Activated CD8-positive, alpha-beta memory T cell treated with anti-CD3 and anti-CD28 coated beads, Interleukin-2, amount 10 ng/mL, durations not matched to agents 7 days and 5 days (primary cell): ENCODE measurements around the gene TRIM71. TPM values are rescaled to one million over a fixed set of nuclear protein-coding genes. Genes with fewer than 3 reads are reported as not detected.
A peak's percentile ranks its signal among the peaks of the same experiment; 100 is the strongest.

ENCODE experiments used
- ATAC-seq: fragments of 150-1000 bp; cut with Tn5 transposase; one replicate; pipeline ENCODE4 v1.10.0; 2021; ENCODE audit warnings: moderate library complexity
- CTCF ChIA-PET: fragments of 350-600 bp; sonication (Branson Sonifier 250); formaldehyde crosslinking; loops from one replicate; lab custom pipeline; 2021; ENCODE audit warnings: antibody characterized with exemption; lab: Charles Lee
- DNase-seq: peaks from one replicate; pipeline ENCODE4 v3.0.0-alpha.2; 2020
- H3K27ac Mint-ChIP-seq: one replicate; pipeline ENCODE4 v1.8.0; 2021; ENCODE audit warnings: mild to moderate bottlenecking, mixed read lengths
- H3K27me3 Mint-ChIP-seq: one replicate; pipeline ENCODE4 v1.8.0; 2021; ENCODE audit warnings: mixed read lengths
- H3K36me3 Mint-ChIP-seq: one replicate; pipeline ENCODE4 v1.8.0; 2021; ENCODE audit warnings: mild to moderate bottlenecking, mixed read lengths
- H3K4me1 Mint-ChIP-seq: one replicate; pipeline ENCODE4 v1.8.0; 2021; ENCODE audit warnings: mixed read lengths
- H3K4me3 Mint-ChIP-seq: one replicate; pipeline ENCODE4 v1.8.0; 2021; ENCODE audit warnings: mild to moderate bottlenecking, moderate library complexity, mixed read lengths
- H3K9me3 Mint-ChIP-seq: one replicate; pipeline ENCODE4 v1.8.0; 2022; ENCODE audit warnings: low read depth, mixed read lengths
- total RNA-seq, 2 experiments: library from RNA; stranded (reverse); gene quantifications; one replicate each; pipeline ENCODE4 v1.2.3, GENCODE V29; 2021

The TRIM71 gene
- total RNA-seq, 2 experiments from 2014 or later: 0.09 TPM; not detected in 1

DNA sequence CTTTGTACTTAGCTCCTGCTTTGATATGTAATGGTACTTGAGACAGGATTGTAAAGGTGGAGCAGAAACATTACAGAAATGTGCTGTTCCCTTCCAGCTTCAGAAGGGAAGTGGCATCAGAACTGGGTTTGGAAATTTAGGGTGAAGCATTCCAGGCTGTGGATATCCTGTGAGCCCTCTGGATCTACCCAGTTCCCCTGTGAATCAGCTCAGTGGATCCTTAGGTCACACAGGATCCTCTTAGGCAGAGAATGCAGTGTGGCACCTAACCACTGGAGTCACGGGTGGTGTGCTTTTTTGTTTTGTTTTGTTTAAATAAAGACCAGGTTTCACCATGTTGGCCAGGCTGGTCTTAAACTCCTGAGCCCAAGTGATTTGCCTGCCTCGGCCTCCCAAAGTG lies 66.0 kb downstream of the TRIM71 start:
- H3K36me3 Mint-ChIP-seq: peaks cover 4% of the 10 kb centered on the region
- H3K4me1 Mint-ChIP-seq: peaks cover 30% of the 10 kb centered on the region
- H3K27me3 Mint-ChIP-seq: peaks cover 60% of the 10 kb centered on the region
- no peak for ATAC-seq
- CTCF ChIA-PET: interaction anchor here (3.4 kb wide), 1 partner anchor 19 kb away, joined by 18 read pairs; no protein-coding TSS in a partner anchor
- H3K9me3 Mint-ChIP-seq: no peaks in the 10 kb centered on the region
- DNase-seq: no peak
- H3K27ac Mint-ChIP-seq: peak overlapping the region; percentile 10
- H3K4me3 Mint-ChIP-seq: no peak overlapping the region

DNA sequence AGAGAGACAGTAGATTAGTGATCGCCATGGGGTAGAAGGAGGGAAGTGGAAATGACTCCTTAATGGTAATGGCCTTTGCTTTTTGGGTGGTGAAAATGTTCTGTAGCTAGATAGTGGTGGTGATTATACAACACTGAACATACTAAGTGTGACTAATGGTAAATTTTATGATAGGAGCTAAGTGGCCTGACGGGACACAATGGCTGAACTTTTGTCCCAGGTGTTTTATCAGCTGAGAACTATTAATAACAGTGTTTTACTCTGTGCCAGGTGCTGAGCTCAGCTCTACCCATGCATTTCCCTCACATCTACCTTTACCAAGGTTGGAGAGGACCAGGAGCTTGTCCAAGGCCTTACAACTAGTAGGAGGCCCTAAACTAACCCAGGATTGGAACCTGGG lies 66.8 kb downstream of the TRIM71 start:
- peaks cover 4% of the 10 kb centered on the region for H3K36me3 Mint-ChIP-seq
- DNase-seq (no peak), ATAC-seq (no peak)
- no peak overlapping the region for H3K4me3 Mint-ChIP-seq
- H3K4me1 Mint-ChIP-seq: peaks cover 32% of the 10 kb centered on the region
- no peaks in the 10 kb centered on the region for H3K9me3 Mint-ChIP-seq
- H3K27ac Mint-ChIP-seq: no peak overlapping the region
- CTCF ChIA-PET: interaction anchor here (1.1 to 3.4 kb wide), 4 partner anchors 9 to 18 kb away, joined by 4 to 18 read pairs (median 6); no protein-coding TSS in a partner anchor
- peaks cover 54% of the 10 kb centered on the region for H3K27me3 Mint-ChIP-seq

DNA sequence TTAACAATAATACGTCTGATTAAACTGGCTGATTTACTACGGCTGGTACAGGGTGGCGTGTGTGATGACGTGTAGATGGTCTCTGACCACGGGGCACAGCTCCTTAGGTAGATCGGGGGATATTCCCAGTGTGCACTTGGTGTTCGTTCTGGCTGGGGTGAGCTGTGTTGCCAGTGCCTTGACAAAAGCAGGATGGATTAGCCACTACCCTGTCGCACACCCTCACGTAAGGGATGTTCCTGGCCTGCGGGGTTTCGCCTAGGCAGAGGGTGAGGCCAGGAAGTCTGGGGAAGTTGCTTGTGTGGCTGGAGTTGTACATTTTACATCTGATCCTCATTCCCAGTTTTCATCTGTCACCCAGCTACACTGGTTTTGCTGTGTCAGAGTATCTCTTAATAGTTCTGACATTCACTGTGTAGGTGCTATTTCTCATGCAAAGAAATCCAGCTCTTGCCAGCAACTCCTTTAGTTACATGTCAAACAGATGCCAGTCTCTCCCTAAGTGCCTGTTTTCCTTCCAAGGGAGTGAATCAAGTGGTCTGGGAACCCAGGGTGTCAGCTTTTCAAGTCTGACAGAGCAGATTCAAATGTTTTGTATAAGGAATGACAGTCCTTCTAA lies 67.6 kb downstream of the TRIM71 start:
- CTCF ChIA-PET: interaction anchor here (0.6 to 2.3 kb wide), 4 partner anchors 9 to 190 kb away, joined by 3 to 7 read pairs (median 5); no protein-coding TSS in a partner anchor

DNA sequence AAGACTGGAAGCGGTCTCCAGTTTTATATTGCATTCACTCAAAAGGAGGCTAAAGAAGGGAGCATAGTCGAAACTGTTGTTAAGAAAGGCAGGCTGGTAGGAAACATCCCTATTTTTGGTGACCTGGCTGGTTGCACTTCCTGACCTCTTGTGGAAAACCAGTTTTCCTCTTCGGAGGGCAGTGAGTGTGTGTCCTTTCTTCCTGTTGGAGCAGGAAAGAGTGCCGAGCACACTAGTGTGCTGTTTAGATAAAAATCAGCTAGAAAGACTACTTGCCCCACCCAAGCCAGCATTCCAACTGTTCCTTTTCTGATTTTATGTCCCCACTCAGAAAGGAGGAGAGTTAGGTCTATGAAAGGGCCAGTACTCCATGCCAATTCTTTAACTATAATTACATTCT lies 68.5 kb downstream of the TRIM71 start:
- peaks cover 50% of the 10 kb centered on the region for H3K27me3 Mint-ChIP-seq
- H3K36me3 Mint-ChIP-seq: peaks cover 4% of the 10 kb centered on the region
- CTCF ChIA-PET: interaction anchor here (0.6 to 2.3 kb wide), 3 partner anchors 9 to 189 kb away, joined by 3 to 6 read pairs (median 3); no protein-coding TSS in a partner anchor
- no peak overlapping the region for H3K4me3 Mint-ChIP-seq
- ATAC-seq: no peak
- H3K9me3 Mint-ChIP-seq: no peaks in the 10 kb centered on the region
- H3K4me1 Mint-ChIP-seq: peaks cover 34% of the 10 kb centered on the region
- no peak for DNase-seq
- H3K27ac Mint-ChIP-seq: no peak overlapping the region

More for the DNA sequence above, 67.6 kb downstream of the TRIM71 start:
- ATAC-seq (no peak), DNase-seq (no peak)
- peaks cover 57% of the 10 kb centered on the region for H3K27me3 Mint-ChIP-seq
- no peak overlapping the region for H3K27ac Mint-ChIP-seq
- no peaks in the 10 kb centered on the region for H3K9me3 Mint-ChIP-seq
- H3K4me1 Mint-ChIP-seq: peaks cover 34% of the 10 kb centered on the region
- H3K36me3 Mint-ChIP-seq: peaks cover 4% of the 10 kb centered on the region
- no peak overlapping the region for H3K4me3 Mint-ChIP-seq

DNA sequence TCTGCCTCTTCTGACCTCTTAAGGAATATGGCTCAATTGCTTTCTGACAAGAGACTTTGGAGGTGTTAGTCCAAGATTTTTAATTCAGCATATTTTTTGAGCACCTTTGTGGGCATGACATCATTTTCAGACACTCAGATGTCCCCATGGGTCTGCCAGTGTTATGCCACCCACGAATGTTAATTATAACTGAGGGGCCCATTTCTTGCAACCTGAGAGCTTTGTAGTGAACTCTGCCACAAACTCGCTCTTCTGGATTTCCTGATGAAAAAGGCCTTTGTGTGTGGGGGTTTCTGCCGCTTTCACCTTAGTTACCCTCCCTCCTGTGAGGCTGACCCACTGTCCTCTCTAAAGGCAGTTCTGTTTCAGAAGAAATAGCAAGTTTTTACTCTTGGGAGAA lies 69.1 kb downstream of the TRIM71 start:
- H3K27me3 Mint-ChIP-seq: peaks cover 47% of the 10 kb centered on the region
- no peak for DNase-seq
- no peak overlapping the region for H3K27ac Mint-ChIP-seq
- H3K9me3 Mint-ChIP-seq: no peaks in the 10 kb centered on the region
- no peak overlapping the region for H3K4me3 Mint-ChIP-seq
- H3K36me3 Mint-ChIP-seq: peaks cover under 1% of the 10 kb centered on the region
- CTCF ChIA-PET: interaction anchor here (1.2 to 2.3 kb wide), 2 partner anchors 9 to 16 kb away, joined by 3 to 6 read pairs; no protein-coding TSS in a partner anchor
- ATAC-seq: no peak
- peaks cover 30% of the 10 kb centered on the region for H3K4me1 Mint-ChIP-seq

DNA sequence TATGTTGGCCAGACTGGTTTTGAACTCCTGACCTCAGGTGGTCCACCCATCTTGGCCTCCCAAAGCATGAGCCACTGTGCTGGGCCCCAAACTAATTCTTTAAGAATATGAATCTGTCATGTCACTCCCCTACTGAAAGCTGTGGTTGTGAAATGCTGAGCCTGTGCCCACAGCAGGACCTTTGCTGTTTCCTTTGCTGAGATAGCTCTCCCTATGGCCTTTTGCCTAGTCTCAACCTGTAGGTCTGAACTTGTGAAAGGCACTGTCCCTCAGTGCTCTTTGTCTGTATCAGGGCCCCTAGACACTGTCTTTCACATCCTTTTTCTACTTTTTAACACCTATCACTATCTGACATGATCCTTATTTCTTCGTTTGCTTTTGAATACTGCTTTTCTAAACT lies 70.9 kb downstream of the TRIM71 start:
- Mint-ChIP-seq H3K4me3 (no peak overlapping the region), H3K27me3 (peaks cover 59% of the 10 kb centered on the region), H3K4me1 (peaks cover 19% of the 10 kb centered on the region), H3K9me3 (no peaks in the 10 kb centered on the region), H3K36me3 (no peaks in the 10 kb centered on the region), H3K27ac (no peak overlapping the region)
- no peak for ATAC-seq
- DNase-seq: no peak
- CTCF ChIA-PET: no interaction called here

DNA sequence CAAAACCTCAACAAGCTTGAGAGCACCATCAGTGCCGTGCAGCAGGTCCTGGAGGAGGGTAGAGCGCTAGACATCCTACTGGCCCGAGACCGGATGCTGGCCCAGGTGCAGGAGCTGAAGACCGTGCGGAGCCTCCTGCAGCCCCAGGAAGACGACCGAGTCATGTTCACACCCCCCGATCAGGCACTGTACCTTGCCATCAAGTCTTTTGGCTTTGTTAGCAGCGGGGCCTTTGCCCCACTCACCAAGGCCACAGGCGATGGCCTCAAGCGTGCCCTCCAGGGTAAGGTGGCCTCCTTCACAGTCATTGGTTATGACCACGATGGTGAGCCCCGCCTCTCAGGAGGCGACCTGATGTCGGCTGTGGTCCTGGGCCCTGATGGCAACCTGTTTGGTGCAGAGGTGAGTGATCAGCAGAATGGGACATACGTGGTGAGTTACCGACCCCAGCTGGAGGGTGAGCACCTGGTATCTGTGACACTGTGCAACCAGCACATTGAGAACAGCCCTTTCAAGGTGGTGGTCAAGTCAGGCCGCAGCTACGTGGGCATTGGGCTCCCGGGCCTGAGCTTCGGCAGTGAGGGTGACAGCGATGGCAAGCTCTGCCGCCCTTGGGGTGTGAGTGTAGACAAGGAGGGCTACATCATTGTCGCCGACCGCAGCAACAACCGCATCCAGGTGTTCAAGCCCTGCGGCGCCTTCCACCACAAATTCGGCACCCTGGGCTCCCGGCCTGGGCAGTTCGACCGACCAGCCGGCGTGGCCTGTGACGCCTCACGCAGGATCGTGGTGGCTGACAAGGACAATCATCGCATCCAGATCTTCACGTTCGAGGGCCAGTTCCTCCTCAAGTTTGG lies 72.9 kb downstream of the TRIM71 start:
- Mint-ChIP-seq H3K4me1 (peaks cover 11% of the 10 kb centered on the region), H3K36me3 (no peaks in the 10 kb centered on the region), H3K27me3 (peaks cover 66% of the 10 kb centered on the region), H3K27ac (no peak overlapping the region), H3K9me3 (no peaks in the 10 kb centered on the region), H3K4me3 (no peak overlapping the region)
- ATAC-seq (no peak), DNase-seq (no peak)
- CTCF ChIA-PET: no interaction called here

DNA sequence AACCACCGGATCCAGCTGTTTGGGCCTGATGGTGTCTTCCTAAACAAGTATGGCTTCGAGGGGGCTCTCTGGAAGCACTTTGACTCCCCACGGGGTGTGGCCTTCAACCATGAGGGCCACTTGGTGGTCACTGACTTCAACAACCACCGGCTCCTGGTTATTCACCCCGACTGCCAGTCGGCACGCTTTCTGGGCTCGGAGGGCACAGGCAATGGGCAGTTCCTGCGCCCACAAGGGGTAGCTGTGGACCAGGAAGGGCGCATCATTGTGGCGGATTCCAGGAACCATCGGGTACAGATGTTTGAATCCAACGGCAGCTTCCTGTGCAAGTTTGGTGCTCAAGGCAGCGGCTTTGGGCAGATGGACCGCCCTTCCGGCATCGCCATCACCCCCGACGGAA lies 73.6 kb downstream of the TRIM71 start:
- no peak for DNase-seq
- Mint-ChIP-seq H3K27ac (no peak overlapping the region), H3K36me3 (no peaks in the 10 kb centered on the region), H3K4me1 (peaks cover 11% of the 10 kb centered on the region), H3K9me3 (no peaks in the 10 kb centered on the region), H3K27me3 (peaks cover 66% of the 10 kb centered on the region), H3K4me3 (no peak overlapping the region)
- no peak for ATAC-seq
- CTCF ChIA-PET: no interaction called here

DNA sequence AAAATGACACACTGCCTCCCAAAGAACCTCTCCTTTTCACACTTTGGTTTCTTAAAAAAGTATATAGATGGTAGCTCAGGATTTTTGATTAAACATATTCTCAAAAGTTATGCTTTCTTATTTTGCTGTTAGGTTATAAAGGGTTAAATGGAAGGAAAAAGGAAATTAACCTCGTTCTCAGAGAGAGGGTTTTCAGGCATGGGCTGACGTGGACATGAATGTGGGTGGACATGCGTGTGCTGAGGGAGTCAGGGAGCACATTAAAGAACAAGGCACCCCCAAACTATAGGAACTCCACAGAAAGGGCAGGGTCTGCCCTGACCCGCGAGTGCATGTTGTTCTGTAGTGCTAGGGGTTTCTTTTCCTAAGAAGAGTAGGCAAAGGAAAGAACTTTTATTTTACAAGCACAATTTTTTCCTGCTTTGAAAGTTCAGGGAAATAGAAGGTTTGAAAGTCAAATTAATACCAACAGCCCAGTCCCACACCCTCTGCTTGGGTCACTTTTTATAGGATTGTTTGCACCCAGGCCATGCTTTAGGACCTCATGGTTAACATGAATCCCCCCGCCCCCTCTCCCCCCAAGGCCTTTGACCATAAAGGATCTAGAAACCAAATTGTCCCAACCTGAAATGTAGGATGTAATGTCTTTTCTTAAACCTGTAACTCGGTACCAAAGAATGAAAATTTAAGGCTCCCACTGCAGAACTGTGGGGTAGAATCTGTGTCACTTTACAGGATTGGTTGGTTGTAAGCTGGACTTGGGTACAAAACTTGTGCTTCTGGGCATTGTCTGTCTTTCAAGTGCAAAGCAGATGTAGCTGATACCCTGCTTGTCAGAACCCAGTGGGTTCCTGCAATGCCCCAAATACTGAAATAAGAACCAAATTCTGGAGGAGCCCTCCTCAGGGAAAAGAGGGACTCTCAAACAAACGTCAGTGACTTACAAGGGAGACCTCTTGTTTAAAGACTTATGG lies 75.1 kb downstream of the TRIM71 start:
- H3K4me3 Mint-ChIP-seq: no peak overlapping the region
- CTCF ChIA-PET: interaction anchor here (1.1 to 1.4 kb wide), 2 partner anchors 8 to 9 kb away, joined by 4 to 7 read pairs; no protein-coding TSS in a partner anchor
- no peak overlapping the region for H3K27ac Mint-ChIP-seq
- H3K36me3 Mint-ChIP-seq: no peaks in the 10 kb centered on the region
- peaks cover 62% of the 10 kb centered on the region for H3K27me3 Mint-ChIP-seq
- DNase-seq: no peak
- H3K9me3 Mint-ChIP-seq: no peaks in the 10 kb centered on the region
- no peak for ATAC-seq
- H3K4me1 Mint-ChIP-seq: peaks cover 11% of the 10 kb centered on the region

DNA sequence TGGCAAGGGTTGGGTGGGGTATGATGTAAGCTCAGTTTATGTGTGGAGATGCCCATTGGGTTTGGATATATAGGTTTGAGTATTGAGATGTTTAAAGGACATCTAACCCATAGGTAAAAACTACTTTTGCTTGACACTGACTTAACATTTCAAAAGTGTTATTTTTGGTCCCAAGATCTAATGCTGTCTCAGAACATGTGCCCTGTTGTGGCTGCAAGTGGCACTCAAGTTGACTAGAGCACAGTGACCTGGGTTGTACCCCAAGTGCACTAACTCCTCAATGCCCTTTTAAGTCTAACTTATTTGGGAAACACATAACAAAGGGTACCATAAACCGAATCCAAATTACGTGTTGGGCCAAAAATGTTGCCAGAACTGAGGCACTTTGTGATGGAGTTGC lies 77.2 kb downstream of the TRIM71 start:
- H3K27me3 Mint-ChIP-seq: peaks cover 72% of the 10 kb centered on the region
- DNase-seq (no peak), ATAC-seq (no peak)
- no peaks in the 10 kb centered on the region for H3K36me3 Mint-ChIP-seq
- H3K4me3 Mint-ChIP-seq: no peak overlapping the region
- H3K4me1 Mint-ChIP-seq: peaks cover 6% of the 10 kb centered on the region
- H3K9me3 Mint-ChIP-seq: no peaks in the 10 kb centered on the region
- CTCF ChIA-PET: interaction anchor here (1.4 to 1.8 kb wide), 2 partner anchors 8 to 9 kb away, joined by 3 to 6 read pairs; no protein-coding TSS in a partner anchor
- H3K27ac Mint-ChIP-seq: no peak overlapping the region

DNA sequence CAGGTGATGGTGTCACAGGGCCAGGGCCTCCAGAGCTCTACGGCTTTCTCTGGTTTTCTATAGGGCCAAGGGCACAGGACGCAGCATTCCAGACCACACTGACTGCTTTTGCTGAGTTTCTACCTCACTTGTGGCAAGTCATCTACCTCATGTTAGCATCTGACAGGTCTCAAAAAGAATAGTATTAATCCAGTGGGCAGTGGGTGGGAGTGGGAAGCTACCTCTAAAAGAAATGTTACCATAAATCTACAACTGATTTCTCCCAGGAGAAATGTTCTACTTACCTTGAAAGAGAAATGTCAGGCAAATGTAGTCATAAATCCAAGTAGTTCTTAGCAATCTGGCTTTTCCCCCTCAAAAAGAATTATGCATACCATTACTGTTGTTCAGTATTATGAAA lies 77.9 kb downstream of the TRIM71 start:
- Mint-ChIP-seq H3K4me3 (no peak overlapping the region), H3K27me3 (peaks cover 74% of the 10 kb centered on the region), H3K4me1 (peaks cover 6% of the 10 kb centered on the region), H3K9me3 (no peaks in the 10 kb centered on the region), H3K27ac (no peak overlapping the region), H3K36me3 (no peaks in the 10 kb centered on the region)
- CTCF ChIA-PET: interaction anchor here (1.3 to 1.8 kb wide), 2 partner anchors 10 to 159 kb away, joined by 3 to 6 read pairs; no protein-coding TSS in a partner anchor
- DNase-seq (no peak), ATAC-seq (no peak)

DNA sequence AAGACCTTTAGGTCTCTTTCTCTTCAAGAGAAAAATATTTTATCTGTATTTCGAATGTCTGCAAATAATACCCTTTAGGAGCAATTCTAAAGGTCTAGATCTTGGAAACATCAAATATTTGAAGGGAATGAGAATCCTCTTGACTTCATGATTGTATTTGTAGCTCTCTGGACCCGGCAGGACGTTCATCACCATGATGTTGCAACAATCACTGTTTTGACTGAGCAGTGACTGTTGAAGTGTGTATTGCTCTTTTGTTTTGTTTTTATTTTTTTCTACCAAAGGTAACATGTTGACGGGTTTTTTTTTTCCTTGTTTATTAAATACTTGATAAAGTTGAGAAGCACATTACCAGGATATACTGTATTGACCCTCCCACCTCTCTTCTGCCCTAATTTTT lies 78.3 kb downstream of the TRIM71 start:
- peaks cover 6% of the 10 kb centered on the region for H3K4me1 Mint-ChIP-seq
- H3K9me3 Mint-ChIP-seq: no peaks in the 10 kb centered on the region
- CTCF ChIA-PET: interaction anchor here (1.0 to 1.8 kb wide), 3 partner anchors 10 to 160 kb away, joined by 3 to 6 read pairs (median 3); no protein-coding TSS in a partner anchor
- H3K36me3 Mint-ChIP-seq: no peaks in the 10 kb centered on the region
- peaks cover 78% of the 10 kb centered on the region for H3K27me3 Mint-ChIP-seq
- ATAC-seq (no peak), DNase-seq (no peak)
- H3K27ac Mint-ChIP-seq: no peak overlapping the region
- H3K4me3 Mint-ChIP-seq: no peak overlapping the region
